GM12801 (cell line): Measurements from ENCODE around the gene VMA21.

Experiments
- TF ChIP-seq, protein P1 (sequence below): IDR thresholded peaks from one replicate; pipeline ENCODE4 v1.5.1; 2011; ENCODE audit warnings: control low read depth; ENCODE audit not compliant: insufficient read length; ENCODE audit errors: extremely low read depth

Gene VMA21, protein sequence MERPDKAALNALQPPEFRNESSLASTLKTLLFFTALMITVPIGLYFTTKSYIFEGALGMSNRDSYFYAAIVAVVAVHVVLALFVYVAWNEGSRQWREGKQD

DNA sequence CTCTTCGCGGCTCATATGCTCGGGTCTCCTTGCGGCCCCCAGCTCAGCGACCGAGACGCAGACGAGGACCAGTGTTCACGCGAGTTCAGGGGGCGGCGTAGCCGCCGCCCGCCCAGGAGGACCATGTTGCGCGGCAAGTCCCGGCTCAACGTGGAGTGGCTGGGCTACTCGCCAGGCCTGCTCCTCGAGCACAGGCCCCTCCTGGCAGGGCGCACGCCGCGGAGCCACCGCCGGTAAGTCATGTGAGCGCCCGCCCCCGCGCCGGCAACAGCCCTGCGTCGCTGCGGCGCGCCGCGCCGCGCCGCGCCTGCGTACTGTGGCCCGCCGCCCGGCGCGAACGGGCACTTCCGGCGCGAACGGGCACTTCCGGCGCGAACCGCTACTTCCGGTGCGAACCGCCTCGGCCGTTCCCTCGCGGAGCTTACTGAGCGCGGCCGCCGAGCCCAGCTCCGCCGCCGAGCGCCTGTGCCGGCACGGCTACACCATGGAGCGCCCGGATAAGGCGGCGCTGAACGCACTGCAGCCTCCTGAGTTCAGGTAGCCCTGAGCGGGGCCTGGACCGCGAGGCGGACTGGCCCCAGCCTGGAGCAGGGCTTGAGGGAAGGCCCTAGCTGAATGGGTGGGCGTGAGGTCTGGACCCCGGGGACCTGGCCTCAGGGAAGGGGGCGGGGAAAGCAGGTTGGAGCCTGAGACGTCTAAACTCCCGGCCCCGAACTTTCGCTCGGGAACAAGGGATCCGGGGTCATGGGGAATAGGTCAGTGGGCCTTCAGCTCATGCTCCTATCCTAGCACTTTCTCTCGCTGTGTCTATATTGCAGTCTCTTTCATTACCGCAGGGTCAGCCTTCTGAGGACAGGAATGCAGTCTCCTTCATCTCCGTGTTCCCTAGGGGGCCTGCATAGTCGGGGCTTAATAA lies at the start of gene VMA21:
Gene VMA21, plus strand, starts transcription at position 382 of the 916 bp plus-strand sequence. Its CDS starts 103 bp downstream, at position 485.
- TF ChIP-seq, protein P1, sequence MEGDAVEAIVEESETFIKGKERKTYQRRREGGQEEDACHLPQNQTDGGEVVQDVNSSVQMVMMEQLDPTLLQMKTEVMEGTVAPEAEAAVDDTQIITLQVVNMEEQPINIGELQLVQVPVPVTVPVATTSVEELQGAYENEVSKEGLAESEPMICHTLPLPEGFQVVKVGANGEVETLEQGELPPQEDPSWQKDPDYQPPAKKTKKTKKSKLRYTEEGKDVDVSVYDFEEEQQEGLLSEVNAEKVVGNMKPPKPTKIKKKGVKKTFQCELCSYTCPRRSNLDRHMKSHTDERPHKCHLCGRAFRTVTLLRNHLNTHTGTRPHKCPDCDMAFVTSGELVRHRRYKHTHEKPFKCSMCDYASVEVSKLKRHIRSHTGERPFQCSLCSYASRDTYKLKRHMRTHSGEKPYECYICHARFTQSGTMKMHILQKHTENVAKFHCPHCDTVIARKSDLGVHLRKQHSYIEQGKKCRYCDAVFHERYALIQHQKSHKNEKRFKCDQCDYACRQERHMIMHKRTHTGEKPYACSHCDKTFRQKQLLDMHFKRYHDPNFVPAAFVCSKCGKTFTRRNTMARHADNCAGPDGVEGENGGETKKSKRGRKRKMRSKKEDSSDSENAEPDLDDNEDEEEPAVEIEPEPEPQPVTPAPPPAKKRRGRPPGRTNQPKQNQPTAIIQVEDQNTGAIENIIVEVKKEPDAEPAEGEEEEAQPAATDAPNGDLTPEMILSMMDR, result no peak

DNA sequence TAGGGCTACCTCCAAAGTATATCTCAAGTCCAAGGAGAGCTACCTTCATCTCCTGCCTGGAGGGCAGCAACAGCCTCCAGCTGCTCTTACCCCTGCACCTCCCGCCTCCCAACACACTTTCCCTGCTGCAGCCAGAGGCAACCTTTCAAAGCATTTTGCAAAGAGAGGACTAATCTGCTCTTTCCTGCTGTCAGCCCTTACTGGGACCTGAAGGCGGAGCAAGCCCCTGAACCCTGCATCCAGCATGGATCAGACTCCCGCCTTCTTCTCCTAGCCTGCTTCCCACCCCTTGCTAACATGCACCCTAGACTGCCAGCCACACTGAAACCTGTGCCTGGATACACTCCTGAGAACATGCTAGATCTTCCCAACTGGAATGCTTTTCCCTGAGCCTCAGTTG lies 37.7 kb upstream of the VMA21 start:
- TF ChIP-seq, protein P1, result no peak

DNA sequence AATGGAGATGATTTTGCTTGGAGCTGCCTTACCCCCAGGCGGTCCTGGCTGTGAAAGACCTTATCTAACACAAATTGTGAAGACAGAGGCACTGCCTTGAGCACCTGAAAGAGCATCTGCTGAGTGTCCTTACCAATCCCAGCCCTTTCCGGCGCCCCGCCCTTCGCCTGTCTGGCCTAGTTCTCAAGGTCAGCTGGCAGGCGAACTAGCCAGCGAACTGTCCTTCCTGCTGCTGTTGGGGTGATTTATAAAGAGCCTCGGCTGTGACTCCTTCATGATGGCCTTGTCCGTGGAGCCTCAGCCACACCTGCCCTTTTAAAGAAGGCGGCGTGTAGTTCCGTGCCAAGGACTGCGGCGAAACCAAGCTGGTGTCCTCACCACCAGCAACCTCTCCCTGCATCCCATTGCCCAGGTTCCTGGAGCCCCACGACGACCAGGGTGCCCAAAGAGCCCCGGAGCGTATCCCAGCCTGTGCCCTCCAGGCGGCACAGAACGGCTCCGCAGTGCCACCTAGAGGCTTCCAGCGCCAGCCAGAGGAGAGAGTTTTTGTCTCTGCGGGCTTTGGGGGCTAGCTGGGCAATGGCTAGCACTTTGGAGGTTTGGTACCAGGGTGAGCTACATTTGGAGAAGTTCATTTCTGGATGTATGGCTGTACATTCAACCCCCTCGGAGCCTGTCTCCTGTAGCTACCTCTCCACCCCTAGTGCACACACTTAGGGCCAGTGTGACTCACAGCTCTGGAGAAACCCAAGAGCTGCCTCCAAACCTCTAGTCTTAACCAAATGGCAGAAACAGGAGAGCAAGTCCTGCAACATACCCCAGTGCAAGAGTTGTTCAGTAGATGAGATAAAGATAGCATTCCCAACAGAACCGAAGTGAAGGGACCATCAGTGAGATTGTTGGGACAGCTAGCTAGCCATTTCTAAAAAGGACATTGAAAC lies 36.8 kb upstream of the VMA21 start:
- TF ChIP-seq, protein P1, result no peak

DNA sequence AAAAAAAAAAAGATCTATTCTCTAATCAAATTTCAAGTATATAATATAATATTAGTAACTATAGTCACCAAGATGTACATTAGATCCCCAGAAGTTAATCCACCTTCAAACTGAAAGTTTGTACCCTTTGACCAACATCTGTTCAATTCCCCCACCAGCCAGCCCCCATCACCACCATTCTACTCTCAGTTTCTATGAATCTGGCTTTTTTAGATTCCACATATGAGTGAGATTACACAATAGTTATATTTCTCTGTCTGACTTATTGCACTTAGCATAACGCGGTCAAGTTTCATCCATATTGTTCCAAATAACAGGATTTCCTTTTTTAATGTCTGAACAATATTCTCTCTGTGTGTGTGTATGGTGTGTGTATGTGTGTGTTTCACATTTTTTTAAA lies 33.7 kb upstream of the VMA21 start:
- TF ChIP-seq, protein P1, result no peak

DNA sequence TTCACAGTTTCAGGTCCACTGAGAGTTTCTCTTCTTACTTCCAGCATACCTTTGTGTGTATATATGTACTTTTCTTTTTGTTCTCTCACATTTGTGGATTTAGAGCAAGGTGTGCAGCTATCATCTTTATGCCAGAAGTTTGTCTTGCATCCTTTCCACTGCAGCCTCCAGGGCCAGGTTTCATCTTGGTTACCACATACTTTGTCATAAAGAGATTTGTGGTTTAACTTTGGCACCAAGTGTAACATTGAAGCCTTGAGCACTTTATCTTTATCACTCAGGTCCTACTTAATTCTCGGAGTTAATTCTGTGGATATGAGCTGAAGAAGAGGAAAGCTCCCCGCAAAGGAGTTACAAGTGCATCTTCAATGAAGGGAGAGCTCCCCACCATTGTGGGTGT lies 31.4 kb upstream of the VMA21 start:
- TF ChIP-seq, protein P1, result no peak

DNA sequence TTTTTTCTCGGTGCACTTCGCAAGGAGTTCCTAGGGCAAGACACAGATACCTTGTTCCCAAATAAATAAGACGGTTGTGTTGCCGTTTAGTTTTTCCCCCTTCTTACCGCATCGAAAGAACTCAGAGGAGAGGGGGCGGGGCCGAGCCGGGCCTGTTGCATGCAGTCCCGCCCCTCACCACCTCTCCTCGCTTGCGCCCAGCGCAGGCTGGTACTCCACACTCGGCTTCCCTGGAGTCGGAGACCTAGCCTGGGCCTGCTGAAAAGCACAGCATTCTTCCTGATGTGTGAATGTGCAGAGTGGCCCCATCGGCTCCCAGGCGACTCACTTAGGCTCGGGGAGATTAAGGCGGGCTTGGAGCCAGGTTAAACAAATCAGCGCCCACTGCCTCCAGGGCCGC lies 26.1 kb upstream of the VMA21 start:
- TF ChIP-seq, protein P1, result no peak

DNA sequence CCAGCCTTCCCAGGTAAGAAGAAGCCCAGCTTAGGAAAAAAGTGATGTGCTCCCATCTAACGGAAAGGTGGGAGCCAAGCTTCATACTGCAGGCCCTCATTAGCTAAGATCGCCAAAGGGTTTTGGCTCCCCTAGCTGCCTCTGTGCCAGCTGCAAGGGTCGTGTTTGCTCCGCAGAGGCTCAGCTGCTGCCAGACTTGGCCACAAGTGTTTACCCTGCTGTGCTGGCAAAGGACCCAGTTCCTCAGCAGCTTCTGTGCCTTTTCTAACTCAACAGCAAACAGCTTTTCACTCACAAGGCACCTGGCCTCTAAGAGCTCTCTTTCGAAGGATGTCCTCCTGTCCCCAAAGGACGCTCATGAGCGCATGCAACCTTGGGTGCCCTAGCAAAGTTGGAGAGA lies 12.2 kb upstream of the VMA21 start:
- TF ChIP-seq, protein P1, result no peak
